Colonic mucosa (tissue), 4 donors: ENCODE results near the gene MAPK4. TPM values are rescaled to one million over a fixed set of nuclear protein-coding genes. Genes with fewer than 3 reads are reported as not detected.

Experiments
- DNase-seq: peaks from one replicate; pipeline ENCODE4 v3.0.0-alpha.2; 2020
- H3K27ac ChIP-seq: fragments of 200-600 bp; one replicate; pipeline ENCODE4 v1.8.0; 2021
- H3K27me3 ChIP-seq: fragments of 200-600 bp; one replicate; pipeline ENCODE4 v1.8.0; 2021
- H3K36me3 ChIP-seq: fragments of 200-600 bp; one replicate; pipeline ENCODE4 v1.8.0; 2021
- H3K4me1 ChIP-seq: fragments of 200-600 bp; one replicate; pipeline ENCODE4 v1.8.0; 2021; ENCODE audit warnings: mild to moderate bottlenecking
- H3K4me3 ChIP-seq: fragments of 200-600 bp; one replicate; pipeline ENCODE4 v1.8.0; 2021
- H3K9ac ChIP-seq, 2 donors: one replicate each; pipeline ENCODE4 v1.7.0; 2013; ENCODE audit warnings: control low read depth in 2 of 2, low read depth in 2 of 2, low read length in 2 of 2
- H3K9me3 ChIP-seq: fragments of 200-600 bp; one replicate; pipeline ENCODE4 v1.8.0; 2021
- intact Hi-C: fragments of 100-400 bp; cut with DNase I; formaldehyde crosslinking; loops from one replicate; pipeline ENCODE4 v1.14.1; 2022
- total RNA-seq, 2 donors: library from RNA; stranded (reverse); fragmentation: NEBNext Ultra II Directional in 1 of 2; extraction: Animal tissue kit (Norgen Biotek cat#: 25700) in 1 of 2; gene quantifications; one replicate each; pipeline ENCODE4 v1.2.1, GENCODE V29; 2021
- TF ChIP-seq, protein P1 (sequence below): fragments of 200-600 bp; IDR thresholded peaks from one replicate; pipeline ENCODE4 v1.8.0; 2022; ENCODE audit warnings: antibody characterized with exemption, mild to moderate bottlenecking
- donor health status: healthy.
- donor health status: DM: no; HTN: no; CAD: no.
- donor health status: DM: no; HTN: no; CAD: no.

The MAPK4 gene
- total RNA-seq, 2 donors from 2014 or later, result 0.27 to 1.8 TPM

DNA sequence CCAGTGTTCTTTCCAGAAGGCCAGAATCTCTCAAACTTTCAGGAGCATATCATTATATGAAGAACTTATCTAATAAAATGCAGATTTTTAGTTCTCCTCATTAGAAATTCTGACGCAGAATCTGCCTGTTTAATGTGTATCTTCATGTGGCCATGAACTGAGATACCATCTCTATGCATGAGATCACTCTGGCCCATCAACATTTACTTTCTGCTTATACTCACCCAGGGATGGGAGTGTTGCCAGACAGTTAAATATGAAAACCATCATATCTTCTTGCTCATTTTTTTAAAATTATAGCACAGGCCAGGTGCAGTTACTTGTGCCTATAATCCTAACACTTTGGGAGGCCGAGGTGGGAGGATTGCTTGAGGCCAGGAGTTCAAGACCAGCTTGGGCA, 60.4 kb downstream of the MAPK4 start:
- no peaks in the 10 kb centered on the region for H3K36me3 ChIP-seq
- no peak overlapping the region for H3K9ac ChIP-seq
- TF ChIP-seq, protein P1, sequence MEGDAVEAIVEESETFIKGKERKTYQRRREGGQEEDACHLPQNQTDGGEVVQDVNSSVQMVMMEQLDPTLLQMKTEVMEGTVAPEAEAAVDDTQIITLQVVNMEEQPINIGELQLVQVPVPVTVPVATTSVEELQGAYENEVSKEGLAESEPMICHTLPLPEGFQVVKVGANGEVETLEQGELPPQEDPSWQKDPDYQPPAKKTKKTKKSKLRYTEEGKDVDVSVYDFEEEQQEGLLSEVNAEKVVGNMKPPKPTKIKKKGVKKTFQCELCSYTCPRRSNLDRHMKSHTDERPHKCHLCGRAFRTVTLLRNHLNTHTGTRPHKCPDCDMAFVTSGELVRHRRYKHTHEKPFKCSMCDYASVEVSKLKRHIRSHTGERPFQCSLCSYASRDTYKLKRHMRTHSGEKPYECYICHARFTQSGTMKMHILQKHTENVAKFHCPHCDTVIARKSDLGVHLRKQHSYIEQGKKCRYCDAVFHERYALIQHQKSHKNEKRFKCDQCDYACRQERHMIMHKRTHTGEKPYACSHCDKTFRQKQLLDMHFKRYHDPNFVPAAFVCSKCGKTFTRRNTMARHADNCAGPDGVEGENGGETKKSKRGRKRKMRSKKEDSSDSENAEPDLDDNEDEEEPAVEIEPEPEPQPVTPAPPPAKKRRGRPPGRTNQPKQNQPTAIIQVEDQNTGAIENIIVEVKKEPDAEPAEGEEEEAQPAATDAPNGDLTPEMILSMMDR, result no peak
- H3K27ac ChIP-seq, result no peak overlapping the region
- H3K4me1 ChIP-seq, result no peaks in the 10 kb centered on the region
- no peaks in the 10 kb centered on the region for H3K9me3 ChIP-seq
- no peak overlapping the region for H3K4me3 ChIP-seq
- no peaks in the 10 kb centered on the region for H3K27me3 ChIP-seq
- DNase-seq, result no peak
- intact Hi-C loops, result no loop called here

GRCh38 chr18:50621366-50621765, 61.5 kb downstream of the MAPK4 start:
- no peak overlapping the region for H3K4me3 ChIP-seq
- TF ChIP-seq, protein P1, result no peak
- no peaks in the 10 kb centered on the region for H3K9me3 ChIP-seq
- DNase-seq, result no peak
- H3K9ac ChIP-seq, result no peak overlapping the region
- intact Hi-C loops, result no loop called here
- no peaks in the 10 kb centered on the region for H3K27me3 ChIP-seq
- no peaks in the 10 kb centered on the region for H3K4me1 ChIP-seq
- H3K36me3 ChIP-seq, result no peaks in the 10 kb centered on the region
- H3K27ac ChIP-seq, result no peak overlapping the region

DNA sequence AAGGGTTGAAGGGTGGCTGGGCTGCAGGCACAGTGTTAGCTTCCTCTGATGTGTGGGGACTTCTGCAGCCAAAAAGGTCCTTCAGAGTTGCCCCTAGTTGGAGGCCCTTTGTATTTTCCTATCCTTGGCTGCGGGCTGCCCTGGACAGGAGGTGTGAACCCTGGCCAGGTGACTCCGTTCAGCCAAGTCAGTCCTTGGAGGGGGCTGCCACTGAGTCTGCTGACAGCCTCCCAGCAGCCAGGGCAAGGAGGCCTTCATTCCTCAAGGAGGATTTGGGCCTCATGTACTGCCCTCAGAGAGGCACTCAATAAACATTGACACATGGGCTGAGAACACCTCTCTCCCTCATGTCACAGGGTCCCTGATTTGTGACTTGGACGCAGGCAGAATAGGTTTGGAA, 62.4 kb downstream of the MAPK4 start:
- H3K36me3 ChIP-seq, result no peaks in the 10 kb centered on the region
- H3K9me3 ChIP-seq, result no peaks in the 10 kb centered on the region
- no peak overlapping the region for H3K27ac ChIP-seq
- no peaks in the 10 kb centered on the region for H3K27me3 ChIP-seq
- TF ChIP-seq, protein P1, result no peak
- intact Hi-C loops, result no loop called here
- no peak for DNase-seq
- H3K4me1 ChIP-seq, result no peaks in the 10 kb centered on the region
- H3K9ac ChIP-seq, result no peak overlapping the region
- H3K4me3 ChIP-seq, result no peak overlapping the region

DNA sequence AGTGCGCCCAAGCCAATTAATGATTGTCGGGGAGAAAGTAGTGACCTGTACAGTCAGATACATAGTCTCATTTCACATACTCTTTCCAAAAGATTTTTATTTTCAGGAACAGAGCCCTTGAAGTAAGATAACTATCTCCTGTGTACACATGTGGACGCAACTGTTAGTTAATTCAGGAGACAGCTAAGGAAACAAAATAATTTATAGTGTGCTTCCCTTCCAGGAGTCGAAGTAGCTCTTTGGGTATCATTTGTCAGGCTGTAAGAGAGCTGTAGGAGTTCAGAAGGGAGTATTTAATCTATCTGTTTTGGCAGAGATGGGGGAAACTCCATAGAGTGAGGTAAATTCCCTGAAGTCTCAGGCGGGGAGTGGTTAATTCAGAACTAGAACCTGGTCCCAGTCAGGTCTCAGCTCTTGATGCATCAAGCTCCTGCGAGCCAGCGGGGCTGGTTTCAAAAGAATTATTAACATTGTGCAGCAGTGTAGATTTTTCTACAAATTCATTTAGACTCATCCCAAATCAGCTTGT, 63.0 kb downstream of the MAPK4 start:
- no peaks in the 10 kb centered on the region for H3K36me3 ChIP-seq

GRCh38 chr18:50623694-50624352, 63.9 kb downstream of the MAPK4 start:
- Histone ChIP-seq H3K4me3 (no peak overlapping the region), H3K4me1 (peaks cover under 1% of the 10 kb centered on the region), H3K27ac (no peak overlapping the region), H3K36me3 (no peaks in the 10 kb centered on the region), H3K9me3 (no peaks in the 10 kb centered on the region), H3K9ac (no peak overlapping the region), H3K27me3 (no peaks in the 10 kb centered on the region)
- no peak for DNase-seq
- intact Hi-C loops, result no loop called here
- TF ChIP-seq, protein P1, result no peak

More for the DNA sequence above, 63.0 kb downstream of the MAPK4 start:
- Histone ChIP-seq H3K4me1 (no peaks in the 10 kb centered on the region), H3K27ac (no peak overlapping the region), H3K27me3 (no peaks in the 10 kb centered on the region), H3K4me3 (no peak overlapping the region), H3K9ac (no peak overlapping the region), H3K9me3 (no peaks in the 10 kb centered on the region)
- TF ChIP-seq, protein P1, result no peak
- DNase-seq, result no peak
- intact Hi-C loops, result no loop called here
